GM13977 (cell line): ENCODE data around the gene PTPRE.

ENCODE experiments used
- DNase-seq: peaks from one replicate; pipeline ENCODE4 v3.0.0; 2012; ENCODE audit warnings: low spot score
- CTCF ChIP-seq: IDR thresholded peaks from 2 replicates; pipeline ENCODE4 v1.5.1; 2012; ENCODE audit warnings: mild to moderate bottlenecking, control low read depth; ENCODE audit not compliant: insufficient read depth; ENCODE audit errors: extremely low read depth, missing control alignments
- in situ Hi-C: fragments of 300-500 bp; cut with MboI; formaldehyde crosslinking; loops from one replicate; pipeline ENCODE4 v1.12.0; 2022; ENCODE audit warnings: low sequenced_read_pairs, low pct_unique_long_range_greater_than_20kb, mixed read lengths, inconsistent platforms; ENCODE audit not compliant: unreplicated experiment

The PTPRE gene

GRCh38 chr10:127968027-127968441 is 61.1 kb downstream of the PTPRE start:
- no peak for DNase-seq
- no peak for TF ChIP-seq CTCF
- in situ Hi-C loops: no loop called here

- DNase-seq: no peak
- in situ Hi-C loops: no loop called here
- no peak for TF ChIP-seq CTCF
Observed at GRCh38 chr10:127968659-127969058, 61.8 kb downstream of the PTPRE start.

- DNase-seq: no peak
- no peak for TF ChIP-seq CTCF
- in situ Hi-C loops: no loop called here
Observed at GRCh38 chr10:127971101-127971946, 64.4 kb downstream of the PTPRE start.

- in situ Hi-C loops: no loop called here
- no peak for TF ChIP-seq CTCF
- DNase-seq: no peak
Observed at GRCh38 chr10:127971963-127972615, 65.2 kb downstream of the PTPRE start.

- in situ Hi-C loops: no loop called here
- DNase-seq: no peak
- TF ChIP-seq CTCF: no peak
Observed at GRCh38 chr10:127972751-127973357, 66.0 kb downstream of the PTPRE start.

GRCh38 chr10:127973791-127974311 is 66.9 kb downstream of the PTPRE start:
- DNase-seq: no peak
- TF ChIP-seq CTCF: no peak
- in situ Hi-C loops: no loop called here
